ENCODE results near the gene HAUS6. TPM values are rescaled to one million over a fixed set of nuclear protein-coding genes. Genes with fewer than 3 reads are reported as not detected.

The HAUS6 gene
- total and polyA plus RNA-seq, 2 of the 13 experiments (the other 11 are each of a cell fraction or from before 2014, with no cell fraction given) = 9.8 to 31.1 TPM

- in situ Hi-C loops (cut with HindIII; ENCODE audit: extremely low pct_ligation_motif_present, low pct_unique_long_range_greater_than_20kb) = loop anchor here (25.0 kb wide), 1 partner anchor 287 kb away; no protein-coding TSS in a partner anchor
- POLR2A ChIA-PET = no interaction called here
- DNase-seq (ENCODE audit: low spot score) (peak; percentile 36), ATAC-seq (peak; percentile 35; the same call in 1 of the 3 replicates), FAIRE-seq (no peak)
- Histone ChIP-seq H3K4me1 (ENCODE audit: insufficient read depth, low read length) (peaks cover 15% of the 10 kb centered on the region), H3K27me3 (ENCODE audit: control insufficient read depth in 1 of 2, insufficient read depth in 2 of 2, low read length in 2 of 2) (no peaks in the 10 kb centered on the region), H2AFZ (ENCODE audit: low read length) (no peak overlapping the region), H3K9ac (ENCODE audit: insufficient read depth, low read depth, low read length) (no peak overlapping the region), H3K79me2 (ENCODE audit: insufficient read depth, low read length) (no peaks in the 10 kb centered on the region), H3K27ac (ENCODE audit: extremely low read length, insufficient read depth, low read length) (no peak overlapping the region), H3K36me3 (replicated peaks in 1 of 2; ENCODE audit: control insufficient read depth in 1 of 2, insufficient read depth in 2 of 2, low read length in 2 of 2) (peaks cover 12 to 43% of the 10 kb centered on the region in 2 experiments), H4K20me1 (ENCODE audit: insufficient read depth, low read length) (no peaks in the 10 kb centered on the region), H3K9me3 (ENCODE audit: low read length) (no peaks in the 10 kb centered on the region), H3K4me2 (ENCODE audit: low read depth, low read length) (no peak overlapping the region), H3K4me3 (replicated peaks in 1 of 3; ENCODE audit: insufficient read depth in 1 of 3, low read depth in 2 of 3, low read length in 3 of 3) (no peak overlapping the region)
- intact Hi-C loops (cut with micrococcal nuclease; ENCODE audit: unreplicated experiment) = no loop called here
- 71% methylated on average over 1 of the region's 1 CpG for whole genome bisulfite sequencing (ENCODE audit: low lambda C conversion rate)
- BruUV-seq (replicated peaks) = TSS peak; percentile 19
- CTCF ChIA-PET (ENCODE audit: low intra/inter-chr PET ratio, low total read pairs) = no interaction called here
- TF ChIP-seq ARID3A (IDR thresholded peaks at IDR 0.05; ENCODE audit: low read depth, low read length) = peak; percentile 56; the same call in 1 of the 2 replicates
- TF ChIP-seq ZC3H4 (CRISPR knock-in tag; IDR thresholded peaks at IDR 0.05; ENCODE audit: borderline replicate concordance) = no peak
- no peak for TF ChIP-seq ZFY (CRISPR knock-in tag; IDR thresholded peaks at IDR 0.05)
- no peak for TF ChIP-seq ZNF142 (CRISPR knock-in tag; IDR thresholded peaks at IDR 0.05)
- peak; percentile 78; the same call in 1 of the 2 replicates for TF ChIP-seq TBX3 (IDR thresholded peaks at IDR 0.05; ENCODE audit: borderline replicate concordance)
- no peak for TF ChIP-seq MIER3 (CRISPR knock-in tag; IDR thresholded peaks at IDR 0.05; ENCODE audit: borderline replicate concordance)
- TF ChIP-seq RERE (CRISPR knock-in tag; IDR thresholded peaks at IDR 0.05; ENCODE audit: low read depth) = no peak
- TF ChIP-seq GATAD1 (CRISPR knock-in tag; IDR thresholded peaks at IDR 0.05) = no peak
- TF ChIP-seq TAF15 (IDR thresholded peaks at IDR 0.05; ENCODE audit: low read depth, low read length, poor library complexity, severe bottlenecking) = no peak
- TF ChIP-seq NFKB2 (CRISPR knock-in tag; IDR thresholded peaks at IDR 0.05; ENCODE audit: borderline replicate concordance) = no peak
Measured at GRCh38 chr9:19074836-19075235, 27.9 kb downstream of the HAUS6 start.

Data from HepG2 (cell line).